Prostate gland (tissue), 2 donors: Measurements from ENCODE around the gene F13B. TPM values are rescaled to one million over a fixed set of nuclear protein-coding genes. Genes with fewer than 3 reads are reported as not detected.

Experiments
- DNase-seq: peaks from one replicate; pipeline ENCODE4 v3.0.0-alpha.2; 2019; ENCODE audit warnings: low spot score
- H3K27ac ChIP-seq, 2 donors: fragments of 200-600 bp; sonication (generic); 2 replicates each; pipeline ENCODE4 v1.5.1; 2017 to 2019
- H3K27me3 ChIP-seq: fragments of 200-600 bp; sonication (generic); replicated peaks from 2 replicates; pipeline ENCODE4 v1.5.1; 2019; ENCODE audit not compliant: insufficient read depth
- H3K36me3 ChIP-seq, 2 donors: fragments of 200-600 bp; sonication (generic); 1 replicate in 1 of 2; 2 replicates in 1 of 2; pipeline versions ENCODE4 v1.5.1 to v1.8.1; 2017 to 2019
- H3K4me1 ChIP-seq: fragments of 200-600 bp; sonication (generic); replicated peaks from 2 replicates; pipeline ENCODE4 v1.5.1; 2019
- H3K4me3 ChIP-seq, 2 donors: fragments of 200-600 bp; sonication (generic); 2 replicates each; pipeline ENCODE4 v1.5.1; 2017 to 2019
- H3K9me3 ChIP-seq: fragments of 200-600 bp; sonication (generic); 2 replicates; pipeline ENCODE4 v1.5.1; 2017
- CTCF ChIP-seq, 4 experiments: fragments of 200-600 bp in 2 of 4; fragments of 450-650 bp in 2 of 4; sonication (generic) in 2 of 4; IDR thresholded peaks; 1 replicate in 3 of 4; 2 replicates in 1 of 4; pipeline ENCODE4 v1.5.1; 2016 to 2019; ENCODE audit warnings: antibody characterized with exemption in 4 of 4, mild to moderate bottlenecking in 2 of 4, moderate library complexity in 2 of 4
- POLR2A ChIP-seq: fragments of 450-650 bp; IDR thresholded peaks from one replicate; pipeline ENCODE4 v1.6.1; 2016; ENCODE audit warnings: antibody characterized with exemption, mild to moderate bottlenecking
- POLR2AphosphoS5 ChIP-seq: sonication (generic); formaldehyde crosslinking; IDR thresholded peaks from one replicate; pipeline ENCODE4 v1.6.1; 2017; ENCODE audit warnings: antibody characterized with exemption
- WGBS: methylation state at CpG from one replicate; pipeline ENCODE4 v1.1.5; 2018; 5-methylcytosine and 5-hydroxymethylcytosine counted together
- intact Hi-C: fragments of 100-400 bp; cut with DNase I; formaldehyde crosslinking; loops from one replicate; pipeline ENCODE4 v1.14.2; 2022
- total RNA-seq, 2 donors: library from RNA; depleted of rRNA; stranded (reverse); fragments of >200 nt; gene quantifications; one replicate each; pipeline ENCODE4 v1.1.0, GENCODE V29; 2016

Gene F13B
- total RNA-seq, 2 donors from 2014 or later, result not detected

- no peak overlapping the region for H3K27ac ChIP-seq
- intact Hi-C loops, result no loop called here
- H3K4me1 ChIP-seq, result no peaks in the 10 kb centered on the region
- H3K36me3 ChIP-seq, result no peaks in the 10 kb centered on the region
- no peak overlapping the region for H3K4me3 ChIP-seq
- H3K9me3 ChIP-seq, result no peaks in the 10 kb centered on the region
- WGBS, result 94% methylated on average over 1 of the region's 1 CpG
- TF ChIP-seq POLR2A, result no peak
- TF ChIP-seq CTCF (IDR thresholded peaks at IDR 0.05), result no peak
- TF ChIP-seq POLR2AphosphoS5, result no peak
- no peak for DNase-seq
- H3K27me3 ChIP-seq, result no peaks in the 10 kb centered on the region
Observed at GRCh38 chr1:197092491-197093023, 25.5 kb upstream of the F13B start.

- Histone ChIP-seq H3K4me3 (no peak overlapping the region), H3K4me1 (no peaks in the 10 kb centered on the region), H3K9me3 (no peaks in the 10 kb centered on the region), H3K27ac (no peak overlapping the region), H3K36me3 (no peaks in the 10 kb centered on the region), H3K27me3 (no peaks in the 10 kb centered on the region)
- intact Hi-C loops, result no loop called here
- no peak for TF ChIP-seq POLR2A
- TF ChIP-seq POLR2AphosphoS5, result no peak
- no peak for TF ChIP-seq CTCF (IDR thresholded peaks at IDR 0.05)
- DNase-seq, result no peak
Observed at GRCh38 chr1:197083474-197083873, 16.4 kb upstream of the F13B start.

GRCh38 chr1:197081117-197081753, 14.2 kb upstream of the F13B start:
- H3K9me3 ChIP-seq, result no peaks in the 10 kb centered on the region
- H3K36me3 ChIP-seq, result no peaks in the 10 kb centered on the region
- intact Hi-C loops, result no loop called here
- no peak for TF ChIP-seq POLR2AphosphoS5
- TF ChIP-seq CTCF (IDR thresholded peaks at IDR 0.05), result no peak
- TF ChIP-seq POLR2A, result no peak
- no peaks in the 10 kb centered on the region for H3K4me1 ChIP-seq
- WGBS, result 97% methylated on average over 5 of the region's 5 CpGs
- no peak for DNase-seq
- no peak overlapping the region for H3K4me3 ChIP-seq
- no peaks in the 10 kb centered on the region for H3K27me3 ChIP-seq
- H3K27ac ChIP-seq, result no peak overlapping the region

- H3K27me3 ChIP-seq, result no peaks in the 10 kb centered on the region
- no peaks in the 10 kb centered on the region for H3K9me3 ChIP-seq
- intact Hi-C loops, result no loop called here
- no peak overlapping the region for H3K27ac ChIP-seq
- TF ChIP-seq CTCF (IDR thresholded peaks at IDR 0.05) (no peak), POLR2A (no peak), POLR2AphosphoS5 (no peak)
- 98% methylated on average over 2 of the region's 2 CpGs for WGBS
- no peak for DNase-seq
- H3K36me3 ChIP-seq, result no peaks in the 10 kb centered on the region
- H3K4me3 ChIP-seq, result no peak overlapping the region
- H3K4me1 ChIP-seq, result no peaks in the 10 kb centered on the region
Observed at GRCh38 chr1:197080323-197080722, 13.3 kb upstream of the F13B start.

GRCh38 chr1:197076585-197076984, 9.5 kb upstream of the F13B start:
- Histone ChIP-seq H3K4me1 (no peaks in the 10 kb centered on the region), H3K36me3 (no peaks in the 10 kb centered on the region), H3K27ac (no peak overlapping the region), H3K27me3 (no peaks in the 10 kb centered on the region), H3K4me3 (no peak overlapping the region), H3K9me3 (no peaks in the 10 kb centered on the region)
- DNase-seq, result no peak
- TF ChIP-seq CTCF (IDR thresholded peaks at IDR 0.05) (no peak), POLR2A (no peak), POLR2AphosphoS5 (no peak)
- intact Hi-C loops, result no loop called here
- 64% methylated on average over 1 of the region's 1 CpG for WGBS
